ENCODE data around the gene TOM1L2.

DNA sequence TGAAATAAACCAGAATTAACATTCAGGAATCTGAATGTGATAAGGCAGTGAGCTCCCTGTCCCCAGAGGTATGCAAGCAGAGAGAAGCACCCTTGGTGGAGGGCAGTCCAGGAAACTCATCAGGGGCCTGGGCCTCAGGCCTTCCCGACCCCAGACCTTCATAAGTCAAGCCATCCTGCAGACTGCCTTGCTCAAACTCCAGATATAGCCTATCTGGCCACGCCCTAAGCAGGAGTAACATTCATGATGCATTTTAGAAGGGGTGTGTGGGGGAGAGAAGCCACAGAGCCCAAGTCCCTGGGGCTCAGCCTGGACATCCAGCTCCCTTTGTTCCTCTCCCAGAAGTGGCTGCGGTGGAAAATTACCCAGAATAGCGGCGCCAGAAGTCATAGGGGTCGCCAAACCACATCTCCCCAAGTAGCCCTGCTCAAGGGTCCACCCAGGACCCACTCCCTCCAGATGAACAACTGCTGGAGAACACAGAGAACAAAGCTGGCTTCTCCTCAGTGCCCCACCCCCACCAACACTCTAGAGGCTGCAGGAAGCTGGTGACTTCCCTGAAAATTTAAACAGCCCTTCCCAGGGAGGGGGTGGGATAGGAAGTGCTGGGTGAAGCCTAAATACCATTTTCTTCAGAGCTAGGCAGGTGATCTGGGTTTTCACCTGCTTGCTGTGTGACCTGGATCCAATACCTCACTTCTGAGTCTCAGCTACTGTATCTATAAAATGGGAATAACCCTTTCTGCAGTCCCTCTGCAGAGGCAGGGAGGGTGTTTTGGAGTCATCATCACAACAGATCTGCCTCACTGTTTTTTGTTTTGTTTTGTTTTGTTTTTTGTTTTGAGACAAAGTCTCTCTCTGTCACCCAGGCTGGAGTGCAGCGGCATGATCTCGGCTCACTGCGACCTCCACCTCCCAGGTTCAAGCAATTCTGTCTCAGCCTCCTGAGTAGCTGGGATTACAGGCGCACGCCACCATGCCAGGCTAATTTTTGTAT is 133.9 kb downstream of the TOM1L2 start:
- TF ChIP-seq, protein P1, sequence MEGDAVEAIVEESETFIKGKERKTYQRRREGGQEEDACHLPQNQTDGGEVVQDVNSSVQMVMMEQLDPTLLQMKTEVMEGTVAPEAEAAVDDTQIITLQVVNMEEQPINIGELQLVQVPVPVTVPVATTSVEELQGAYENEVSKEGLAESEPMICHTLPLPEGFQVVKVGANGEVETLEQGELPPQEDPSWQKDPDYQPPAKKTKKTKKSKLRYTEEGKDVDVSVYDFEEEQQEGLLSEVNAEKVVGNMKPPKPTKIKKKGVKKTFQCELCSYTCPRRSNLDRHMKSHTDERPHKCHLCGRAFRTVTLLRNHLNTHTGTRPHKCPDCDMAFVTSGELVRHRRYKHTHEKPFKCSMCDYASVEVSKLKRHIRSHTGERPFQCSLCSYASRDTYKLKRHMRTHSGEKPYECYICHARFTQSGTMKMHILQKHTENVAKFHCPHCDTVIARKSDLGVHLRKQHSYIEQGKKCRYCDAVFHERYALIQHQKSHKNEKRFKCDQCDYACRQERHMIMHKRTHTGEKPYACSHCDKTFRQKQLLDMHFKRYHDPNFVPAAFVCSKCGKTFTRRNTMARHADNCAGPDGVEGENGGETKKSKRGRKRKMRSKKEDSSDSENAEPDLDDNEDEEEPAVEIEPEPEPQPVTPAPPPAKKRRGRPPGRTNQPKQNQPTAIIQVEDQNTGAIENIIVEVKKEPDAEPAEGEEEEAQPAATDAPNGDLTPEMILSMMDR (IDR thresholded peaks at IDR 0.05), result no peak
- TF ChIP-seq POLR2AphosphoS5 (IDR thresholded peaks at IDR 0.05) (no peak), POLR2A (IDR thresholded peaks at IDR 0.05) (no peak)

All from breast epithelium (tissue), 3 donors.